Activated CD4-positive, alpha-beta T cell treated with anti-CD3 and anti-CD28 coated beads for 36 hours (primary cell): ENCODE data around the gene TRAPPC11. TPM values are rescaled to one million over a fixed set of nuclear protein-coding genes. Genes with fewer than 3 reads are reported as not detected.
A peak's percentile ranks its signal among the peaks of the same experiment; 100 is the strongest.

Experiments used
- ATAC-seq: fragments of 200-7000 bp; cut with Tn5 transposase; one replicate; pipeline ENCODE4 v1.10.0; 2021; ENCODE audit warnings: mild to moderate bottlenecking, moderate library complexity
- CTCF ChIA-PET: fragments of 350-600 bp; sonication (Branson Sonifier 250); formaldehyde crosslinking; loops from one replicate; lab custom pipeline; 2021; ENCODE audit warnings: antibody characterized with exemption; lab: Charles Lee
- POLR2A ChIA-PET: fragments of 350-600 bp; sonication (Branson Sonifier 250); formaldehyde crosslinking; loops from one replicate; lab custom pipeline; 2021; ENCODE audit warnings: antibody characterized with exemption, inconsistent platforms; lab: Charles Lee
- DNase-seq: peaks from one replicate; pipeline ENCODE4 v3.0.0-alpha.2; 2020
- H3K27ac Mint-ChIP-seq: one replicate; pipeline ENCODE4 v1.8.0; 2021; ENCODE audit warnings: mixed read lengths
- H3K27me3 Mint-ChIP-seq: one replicate; pipeline ENCODE4 v1.8.0; 2021; ENCODE audit warnings: mixed read lengths
- H3K36me3 Mint-ChIP-seq: one replicate; pipeline ENCODE4 v1.8.0; 2021; ENCODE audit warnings: low read depth, mixed read lengths
- H3K4me1 Mint-ChIP-seq: one replicate; pipeline ENCODE4 v1.8.0; 2021; ENCODE audit warnings: mixed read lengths
- H3K4me3 Mint-ChIP-seq: one replicate; pipeline ENCODE4 v1.8.0; 2021; ENCODE audit warnings: mild to moderate bottlenecking, moderate library complexity, mixed read lengths
- H3K9me3 Mint-ChIP-seq: one replicate; pipeline ENCODE4 v1.8.0; 2021; ENCODE audit warnings: low read depth, mixed read lengths
- intact Hi-C, 2 experiments: fragments of 100-400 bp; cut with DNase I in 1 of 2; cut with micrococcal nuclease in 1 of 2; formaldehyde crosslinking; loops; one replicate each; pipeline versions ENCODE4 v1.14.2 to v1.15.1; 2022 to 2024; cut with DNase I, micrococcal nuclease
- total RNA-seq, 2 experiments: library from RNA; stranded (reverse); gene quantifications; one replicate each; pipeline ENCODE4 v1.2.3, GENCODE V29; 2021

TRAPPC11 gene
- total RNA-seq, 2 experiments from 2014 or later = 27.7 to 37.9 TPM

GRCh38 chr4:183738961-183739360 is 79.9 kb downstream of the TRAPPC11 start:
- DNase-seq = no peak
- no peaks in the 10 kb centered on the region for H3K36me3 Mint-ChIP-seq
- no peaks in the 10 kb centered on the region for H3K27me3 Mint-ChIP-seq
- intact Hi-C loops = no loop called here
- no peaks in the 10 kb centered on the region for H3K4me1 Mint-ChIP-seq
- ATAC-seq = no peak
- ChIA-PET POLR2A (no interaction called here), CTCF (no interaction called here)
- H3K27ac Mint-ChIP-seq = no peak overlapping the region
- no peak overlapping the region for H3K4me3 Mint-ChIP-seq
- H3K9me3 Mint-ChIP-seq = no peaks in the 10 kb centered on the region

- H3K4me3 Mint-ChIP-seq = no peak overlapping the region
- POLR2A ChIA-PET = no interaction called here
- H3K9me3 Mint-ChIP-seq = peaks cover 3% of the 10 kb centered on the region
- no peak for ATAC-seq
- H3K36me3 Mint-ChIP-seq = no peaks in the 10 kb centered on the region
- intact Hi-C loops = no loop called here
- no peak overlapping the region for H3K27ac Mint-ChIP-seq
- no peak for DNase-seq
- no peaks in the 10 kb centered on the region for H3K4me1 Mint-ChIP-seq
- CTCF ChIA-PET = interaction anchor here (0.6 kb wide), 1 partner anchor 85 kb away, joined by 4 read pairs; no protein-coding TSS in a partner anchor
- no peaks in the 10 kb centered on the region for H3K27me3 Mint-ChIP-seq
Measured at GRCh38 chr4:183746305-183747229, 87.5 kb downstream of the TRAPPC11 start.

GRCh38 chr4:183747380-183747779 is 88.3 kb downstream of the TRAPPC11 start:
- H3K27me3 Mint-ChIP-seq = no peaks in the 10 kb centered on the region
- CTCF ChIA-PET = no interaction called here
- intact Hi-C loops = no loop called here
- no peak overlapping the region for H3K4me3 Mint-ChIP-seq
- ATAC-seq (no peak), DNase-seq (no peak)
- no peaks in the 10 kb centered on the region for H3K36me3 Mint-ChIP-seq
- H3K4me1 Mint-ChIP-seq = no peaks in the 10 kb centered on the region
- H3K27ac Mint-ChIP-seq = no peak overlapping the region
- POLR2A ChIA-PET = no interaction called here
- H3K9me3 Mint-ChIP-seq = peaks cover 4% of the 10 kb centered on the region

GRCh38 chr4:183747931-183748670 is 89.0 kb downstream of the TRAPPC11 start:
- ChIA-PET CTCF (no interaction called here), POLR2A (no interaction called here)
- intact Hi-C loops = no loop called here
- Mint-ChIP-seq H3K4me1 (no peaks in the 10 kb centered on the region), H3K9me3 (peaks cover 4% of the 10 kb centered on the region), H3K4me3 (no peak overlapping the region), H3K27ac (no peak overlapping the region), H3K36me3 (no peaks in the 10 kb centered on the region), H3K27me3 (no peaks in the 10 kb centered on the region)
- no peak for ATAC-seq
- no peak for DNase-seq

- Mint-ChIP-seq H3K4me3 (no peak overlapping the region), H3K27me3 (peaks cover 3% of the 10 kb centered on the region), H3K4me1 (no peaks in the 10 kb centered on the region), H3K27ac (no peak overlapping the region), H3K36me3 (no peaks in the 10 kb centered on the region), H3K9me3 (peaks cover 4% of the 10 kb centered on the region)
- intact Hi-C loops = no loop called here
- ChIA-PET CTCF (interaction anchor here (0.7 kb wide), 1 partner anchor 33 kb away, joined by 4 read pairs; no protein-coding TSS in a partner anchor), POLR2A (no interaction called here)
- no peak for ATAC-seq
- DNase-seq = no peak
Measured at GRCh38 chr4:183751106-183751505, 92.0 kb downstream of the TRAPPC11 start.

GRCh38 chr4:183755596-183755995 is 96.5 kb downstream of the TRAPPC11 start:
- ATAC-seq (no peak), DNase-seq (no peak)
- Mint-ChIP-seq H3K9me3 (peaks cover 4% of the 10 kb centered on the region), H3K4me3 (no peak overlapping the region), H3K27me3 (peaks cover 10% of the 10 kb centered on the region), H3K4me1 (no peaks in the 10 kb centered on the region), H3K27ac (no peak overlapping the region), H3K36me3 (no peaks in the 10 kb centered on the region)
- POLR2A ChIA-PET = no interaction called here
- CTCF ChIA-PET = no interaction called here
- intact Hi-C loops = no loop called here

GRCh38 chr4:183757060-183757459 is 98.0 kb downstream of the TRAPPC11 start:
- no peaks in the 10 kb centered on the region for H3K9me3 Mint-ChIP-seq
- DNase-seq (no peak), ATAC-seq (no peak)
- H3K27ac Mint-ChIP-seq = no peak overlapping the region
- ChIA-PET CTCF (no interaction called here), POLR2A (no interaction called here)
- H3K36me3 Mint-ChIP-seq = no peaks in the 10 kb centered on the region
- H3K4me1 Mint-ChIP-seq = no peaks in the 10 kb centered on the region
- intact Hi-C loops = no loop called here
- peaks cover 11% of the 10 kb centered on the region for H3K27me3 Mint-ChIP-seq
- no peak overlapping the region for H3K4me3 Mint-ChIP-seq

GRCh38 chr4:183758061-183758757 is 99.1 kb downstream of the TRAPPC11 start:
- POLR2A ChIA-PET = no interaction called here
- peaks cover 13% of the 10 kb centered on the region for H3K27me3 Mint-ChIP-seq
- intact Hi-C loops = no loop called here

GRCh38 chr4:183758758-183759447 is 99.8 kb downstream of the TRAPPC11 start:
- CTCF ChIA-PET = interaction anchor here (0.6 kb wide), 1 partner anchor 138 kb away, joined by 3 read pairs; no protein-coding TSS in a partner anchor
- Mint-ChIP-seq H3K27ac (no peak overlapping the region), H3K4me3 (no peak overlapping the region)

More at GRCh38 chr4:183758061-183758757, 99.1 kb downstream of the TRAPPC11 start:
- no peaks in the 10 kb centered on the region for H3K9me3 Mint-ChIP-seq
- DNase-seq (peak; percentile 21), ATAC-seq (no peak)
- H3K27ac Mint-ChIP-seq = no peak overlapping the region
- no peak overlapping the region for H3K4me3 Mint-ChIP-seq
- no peaks in the 10 kb centered on the region for H3K36me3 Mint-ChIP-seq
- CTCF ChIA-PET = interaction anchor here (0.6 kb wide), 1 partner anchor 137 kb away, joined by 3 read pairs; no protein-coding TSS in a partner anchor
- no peaks in the 10 kb centered on the region for H3K4me1 Mint-ChIP-seq

GRCh38 chr4:183760326-183760725 is 101.2 kb downstream of the TRAPPC11 start:
- DNase-seq (no peak), ATAC-seq (no peak)
- H3K36me3 Mint-ChIP-seq = no peaks in the 10 kb centered on the region
- POLR2A ChIA-PET = interaction anchor here (0.6 kb wide), 1 partner anchor 26 kb away, joined by 3 read pairs; no protein-coding TSS in a partner anchor
- no peaks in the 10 kb centered on the region for H3K4me1 Mint-ChIP-seq
- H3K4me3 Mint-ChIP-seq = no peak overlapping the region
- CTCF ChIA-PET = no interaction called here
- H3K27ac Mint-ChIP-seq = no peak overlapping the region
- intact Hi-C loops = no loop called here
- peaks cover 10% of the 10 kb centered on the region for H3K27me3 Mint-ChIP-seq
- H3K9me3 Mint-ChIP-seq = no peaks in the 10 kb centered on the region

More at GRCh38 chr4:183758758-183759447, 99.8 kb downstream of the TRAPPC11 start:
- intact Hi-C loops = no loop called here
- DNase-seq = no peak
- ATAC-seq = no peak
- Mint-ChIP-seq H3K27me3 (peaks cover 10% of the 10 kb centered on the region), H3K36me3 (no peaks in the 10 kb centered on the region), H3K9me3 (no peaks in the 10 kb centered on the region), H3K4me1 (no peaks in the 10 kb centered on the region)
- POLR2A ChIA-PET = no interaction called here
